Vagina (tissue), 2 donors: ENCODE measurements around the gene CYP26B1. TPM values are rescaled to one million over a fixed set of nuclear protein-coding genes. Genes with fewer than 3 reads are reported as not detected.

Experiments
- DNase-seq, 2 donors: peaks; one replicate each; pipeline ENCODE4 v3.0.0-alpha.2; 2017; ENCODE audit errors: extremely low spot score in 2 of 2
- H3K27ac ChIP-seq: fragments of 200-600 bp; sonication (generic); one replicate; pipeline ENCODE4 v1.5.1; 2019
- H3K27me3 ChIP-seq: fragments of 200-600 bp; sonication (generic); one replicate; pipeline ENCODE4 v1.5.1; 2019
- H3K36me3 ChIP-seq, 2 donors: fragments of 200-600 bp; sonication (generic); one replicate each; pipeline ENCODE4 v1.5.1; 2017 to 2019
- H3K4me1 ChIP-seq: fragments of 200-600 bp; sonication (generic); one replicate; pipeline ENCODE4 v1.5.1; 2019
- H3K4me3 ChIP-seq, 2 donors: fragments of 200-600 bp; sonication (generic); 1 replicate in 1 of 2; 2 replicates in 1 of 2; pipeline ENCODE4 v1.5.1; 2016 to 2019
- H3K9me3 ChIP-seq: fragments of 200-600 bp; sonication (generic); one replicate; pipeline ENCODE4 v1.5.1; 2019
- CTCF ChIP-seq, 3 experiments: fragments of 450-650 bp in 2 of 3; fragments of 200-600 bp in 1 of 3; sonication (generic) in 1 of 3; IDR thresholded peaks; one replicate each; pipeline ENCODE4 v1.5.1; 2017 to 2019; ENCODE audit warnings: antibody characterized with exemption in 3 of 3, mild to moderate bottlenecking in 2 of 3, moderate library complexity in 2 of 3
- POLR2A ChIP-seq, 2 donors: fragments of 450-650 bp; IDR thresholded peaks; one replicate each; pipeline ENCODE4 v1.6.1; 2017; ENCODE audit warnings: antibody characterized with exemption in 2 of 2, mild to moderate bottlenecking in 2 of 2, moderate library complexity in 2 of 2
- POLR2AphosphoS5 ChIP-seq, 2 donors: sonication (generic); formaldehyde crosslinking; IDR thresholded peaks; one replicate each; pipeline ENCODE4 v1.9.0; 2017; ENCODE audit warnings: antibody characterized with exemption in 2 of 2, mild to moderate bottlenecking in 2 of 2, low read depth in 1 of 2; ENCODE audit not compliant: insufficient read depth in 1 of 2
- intact Hi-C: fragments of 100-400 bp; cut with DNase I; formaldehyde crosslinking; loops from one replicate; pipeline ENCODE4 v1.15.1; 2023
- total RNA-seq: library from RNA; depleted of rRNA; stranded (reverse); fragments of >200 nt; gene quantifications from one replicate; pipeline ENCODE4 v1.2.3, GENCODE V29; 2016

CYP26B1 gene
- total RNA-seq, 1 donor from 2014 or later: 6.9 TPM

- no peak for DNase-seq
- Histone ChIP-seq H3K4me1 (no peaks in the 10 kb centered on the region), H3K27ac (no peak overlapping the region), H3K4me3 (no peak overlapping the region), H3K36me3 (no peaks in the 10 kb centered on the region), H3K9me3 (no peaks in the 10 kb centered on the region), H3K27me3 (no peaks in the 10 kb centered on the region)
- intact Hi-C loops: no loop called here
- TF ChIP-seq POLR2AphosphoS5 (IDR thresholded peaks at IDR 0.05; ENCODE audit: insufficient read depth in 1 of 2, low read depth in 1 of 2) (no peak), CTCF (IDR thresholded peaks at IDR 0.05) (no peak)
Observed at GRCh38 chr2:72130659-72131360, 16.9 kb downstream of the CYP26B1 start.

DNA sequence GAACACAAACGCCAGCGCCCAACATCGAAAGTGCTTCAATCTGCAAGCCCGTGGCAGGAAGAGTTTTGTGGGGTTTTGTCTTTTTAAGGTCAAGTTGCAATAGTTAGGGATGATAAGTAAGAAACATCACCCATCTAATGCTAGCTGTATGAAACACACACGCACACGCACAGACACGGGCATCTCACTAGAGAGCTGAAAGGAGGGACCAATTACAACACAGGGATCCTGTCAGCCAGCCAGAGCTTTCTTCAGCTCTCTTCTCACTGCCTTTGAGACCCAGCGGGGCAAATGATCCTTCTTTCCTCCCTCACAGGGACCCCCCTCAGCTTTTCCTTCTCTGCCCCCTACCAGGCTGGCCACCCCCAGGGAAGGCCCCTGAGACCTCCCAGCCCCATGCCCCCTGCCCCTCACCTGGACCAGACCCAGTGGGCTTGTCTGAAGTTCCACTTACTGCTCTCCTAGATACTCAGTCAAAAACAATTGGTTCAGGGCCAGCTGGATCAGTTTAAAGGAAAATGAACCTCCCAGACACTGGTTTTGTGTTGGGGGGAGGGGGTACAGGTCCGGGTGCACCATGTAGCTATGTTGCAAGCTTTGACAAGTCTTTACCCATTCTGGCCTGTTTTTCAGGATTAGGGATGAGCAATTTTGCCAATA, 17.9 kb downstream of the CYP26B1 start:
- intact Hi-C loops: no loop called here
- no peak overlapping the region for H3K4me3 ChIP-seq

DNA sequence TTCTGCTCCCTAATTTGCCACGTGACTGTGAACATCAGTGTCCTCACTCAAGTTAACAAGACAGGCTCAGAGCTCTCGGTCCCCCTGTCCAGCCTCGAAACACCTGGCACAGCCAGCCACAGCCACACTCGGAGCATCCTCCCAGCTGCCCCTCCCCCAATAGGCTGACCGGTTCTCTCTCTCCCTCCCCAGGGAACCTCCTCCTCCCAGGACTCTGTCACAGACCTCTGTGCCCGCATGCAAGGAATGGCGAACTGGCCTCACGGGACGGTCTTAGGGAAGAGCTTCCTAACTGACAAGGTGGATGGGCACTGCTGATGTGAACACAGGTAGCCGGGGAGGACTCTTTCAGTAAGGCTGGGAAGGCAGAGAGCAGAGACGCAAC, 18.8 kb downstream of the CYP26B1 start:
- intact Hi-C loops: no loop called here
- Histone ChIP-seq H3K27ac (no peak overlapping the region), H3K4me1 (no peaks in the 10 kb centered on the region), H3K36me3 (no peaks in the 10 kb centered on the region), H3K4me3 (no peak overlapping the region), H3K27me3 (no peaks in the 10 kb centered on the region), H3K9me3 (no peaks in the 10 kb centered on the region)
- DNase-seq: no peak
- no peak for TF ChIP-seq CTCF (IDR thresholded peaks at IDR 0.05)
- TF ChIP-seq POLR2AphosphoS5 (IDR thresholded peaks at IDR 0.05; ENCODE audit: insufficient read depth in 1 of 2, low read depth in 1 of 2): no peak
- no peak for TF ChIP-seq POLR2A (IDR thresholded peaks at IDR 0.05)

More for the DNA sequence above, 17.9 kb downstream of the CYP26B1 start:
- no peak for TF ChIP-seq CTCF (IDR thresholded peaks at IDR 0.05)
- no peak for TF ChIP-seq POLR2AphosphoS5 (IDR thresholded peaks at IDR 0.05; ENCODE audit: insufficient read depth in 1 of 2, low read depth in 1 of 2)
- TF ChIP-seq POLR2A (IDR thresholded peaks at IDR 0.05): no peak
- no peak overlapping the region for H3K27ac ChIP-seq
- H3K27me3 ChIP-seq: no peaks in the 10 kb centered on the region
- H3K36me3 ChIP-seq: no peaks in the 10 kb centered on the region
- no peak for DNase-seq
- H3K9me3 ChIP-seq: no peaks in the 10 kb centered on the region
- no peaks in the 10 kb centered on the region for H3K4me1 ChIP-seq

DNA sequence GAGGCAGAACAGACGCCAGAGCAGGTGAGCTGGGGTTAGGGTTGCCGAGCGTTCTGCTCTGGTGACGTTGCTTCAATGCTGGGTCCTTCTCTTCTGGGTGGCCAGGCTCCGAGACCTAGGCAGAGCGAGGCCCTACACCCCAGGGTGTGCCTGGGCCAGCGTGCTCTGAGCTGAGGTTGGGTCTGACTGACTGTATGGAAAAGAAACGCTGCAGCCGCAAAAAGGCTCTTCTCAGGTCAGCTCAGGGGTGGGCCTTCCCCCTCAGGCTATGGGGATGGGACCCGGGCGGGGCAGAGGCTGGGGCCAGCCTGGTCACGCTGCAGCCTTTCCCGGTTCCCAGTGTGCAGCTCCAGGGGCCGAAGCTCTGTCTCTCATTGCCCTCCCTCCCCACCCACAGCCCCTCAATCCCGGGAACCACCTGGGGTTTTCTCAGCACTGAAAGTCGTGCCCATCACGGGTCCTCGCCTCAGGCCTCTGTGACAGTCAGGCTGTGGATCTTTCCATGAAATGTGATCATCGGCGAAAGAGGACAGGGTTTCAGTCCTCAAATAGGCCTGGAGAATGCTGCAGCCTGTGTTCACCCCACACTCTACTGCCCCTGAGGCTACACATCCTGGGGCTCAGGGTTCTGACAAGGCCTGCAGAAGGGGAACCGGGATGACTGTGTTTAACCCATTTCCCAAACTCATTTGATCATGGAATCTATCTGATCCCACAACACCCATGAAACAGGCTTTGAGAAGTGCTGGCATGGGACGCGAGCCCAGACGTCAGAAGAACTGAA, 19.4 kb downstream of the CYP26B1 start:
- no peaks in the 10 kb centered on the region for H3K9me3 ChIP-seq
- TF ChIP-seq CTCF (IDR thresholded peaks at IDR 0.05) (no peak), POLR2A (IDR thresholded peaks at IDR 0.05) (no peak), POLR2AphosphoS5 (IDR thresholded peaks at IDR 0.05; ENCODE audit: insufficient read depth in 1 of 2, low read depth in 1 of 2) (no peak)
- no peaks in the 10 kb centered on the region for H3K4me1 ChIP-seq
- no peak for DNase-seq
- no peak overlapping the region for H3K4me3 ChIP-seq
- H3K36me3 ChIP-seq: no peaks in the 10 kb centered on the region
- no peaks in the 10 kb centered on the region for H3K27me3 ChIP-seq
- intact Hi-C loops: no loop called here
- H3K27ac ChIP-seq: no peak overlapping the region
